ENCODE results near the gene LINGO1.

The LINGO1 gene

GRCh38 chr15:77567202-77567601 is 65.5 kb downstream of the LINGO1 start:
- no peak for DNase-seq

DNA sequence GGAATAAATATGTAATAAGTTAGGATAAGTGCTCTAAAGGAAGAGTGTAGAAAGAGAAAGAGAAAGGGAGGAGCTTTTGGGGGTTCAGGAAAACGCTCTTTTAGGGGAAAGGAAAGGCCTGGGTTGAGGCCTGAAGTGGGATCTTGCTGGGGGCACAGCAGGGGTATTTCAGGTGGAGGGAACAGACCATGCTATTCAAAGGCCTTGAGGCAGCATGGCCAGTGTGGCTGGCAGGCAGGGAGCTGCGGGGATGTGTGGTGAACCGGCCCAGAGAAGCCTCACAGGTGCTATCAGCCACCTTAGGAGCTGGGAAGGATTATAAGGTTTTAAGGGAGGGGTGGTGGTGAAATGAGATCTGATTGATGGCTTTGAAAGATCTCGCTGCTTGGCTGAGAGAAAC is 66.6 kb downstream of the LINGO1 start:
- no peak for DNase-seq

- no peak for DNase-seq
Measured at GRCh38 chr15:77565378-77565915, 67.3 kb downstream of the LINGO1 start.

GRCh38 chr15:77564938-77565337 is 67.8 kb downstream of the LINGO1 start:
- DNase-seq: no peak

- no peak for DNase-seq
Measured at GRCh38 chr15:77564341-77564740, 68.4 kb downstream of the LINGO1 start.

GRCh38 chr15:77563623-77564156 is 69.0 kb downstream of the LINGO1 start:
- DNase-seq: no peak

Data from stimulated activated CD4-positive, alpha-beta T cell treated with anti-CD3 and anti-CD28 coated beads, Interleukin-4, amount 100 ng/mL, for 24 hours (primary cell).